HEK293 (cell line): Measurements from ENCODE around the gene MACO1.
A peak's percentile ranks its signal among the peaks of the same experiment; 100 is the strongest.
"Not testable (repeated sequence)": the region's sequence is repeated elsewhere in the genome, so short reads cannot be mapped to it uniquely, and the experiment has no call there.

Source experiments
- CTCF ChIA-PET: fragments of 350-600 bp; formaldehyde crosslinking; extraction: SDS; loops from one replicate; lab custom pipeline; 2021; ENCODE audit warnings: antibody characterized with exemption; lab: Yijun Ruan, JAX
- POLR2A ChIA-PET: fragments of 300-600 bp; formaldehyde crosslinking; extraction: SDS; loops from one replicate; lab custom pipeline; 2020; ENCODE audit warnings: antibody characterized with exemption, inconsistent platforms; lab: Yijun Ruan, JAX
- H3K27ac ChIP-seq: fragments of 200-500 bp; sonication (Bioruptor generic); 2 replicates; pipeline ENCODE4 v1.5.1; 2014; ENCODE audit warnings: low read depth, low read length, control low read depth, inconsistent platforms; ENCODE audit errors: extremely low read depth
- H3K36me3 ChIP-seq, 2 experiments: fragments of 200-500 bp in 1 of 2; sonication (Bioruptor generic) in 1 of 2; 1 replicate in 1 of 2; 2 replicates in 1 of 2; pipeline ENCODE4 v1.5.1; 2014 to 2017; ENCODE audit warnings: inconsistent platforms in 2 of 2, low read length in 2 of 2; ENCODE audit not compliant: control insufficient read depth in 2 of 2, insufficient read depth in 1 of 2
- H3K4me1 ChIP-seq: fragments of 200-500 bp; sonication (Bioruptor generic); 2 replicates; pipeline ENCODE4 v1.5.1; 2014; ENCODE audit warnings: mild to moderate bottlenecking, low read length, inconsistent platforms; ENCODE audit not compliant: control insufficient read depth, insufficient read depth
- H3K4me3 ChIP-seq: 2 replicates; pipeline ENCODE4 v1.5.1; 2011; ENCODE audit warnings: low read depth, mild to moderate bottlenecking, control low read depth, low read length, moderate library complexity
- H3K9me3 ChIP-seq: fragments of 200-500 bp; sonication (Bioruptor generic); 2 replicates; pipeline ENCODE4 v1.5.1; 2014; ENCODE audit warnings: low read depth, low read length, inconsistent platforms; ENCODE audit not compliant: control insufficient read depth, insufficient read depth
- KLF10 ChIP-seq: fragments of 450-650 bp; IDR thresholded peaks from 2 replicates; pipeline ENCODE4 v1.5.1; 2018; ENCODE audit warnings: missing biosample characterization, mild to moderate bottlenecking, missing genetic modification characterization
- KLF9 ChIP-seq: fragments of 450-650 bp; formaldehyde crosslinking; IDR thresholded peaks from 2 replicates; pipeline ENCODE4 v1.5.1; 2016; ENCODE audit warnings: missing biosample characterization, missing genetic modification characterization, low read depth
- REPIN1 ChIP-seq: fragments of 450-650 bp; formaldehyde crosslinking; IDR thresholded peaks from 2 replicates; pipeline ENCODE4 v1.5.1; 2017; ENCODE audit warnings: missing biosample characterization, missing genetic modification characterization, low read depth
- SCRT2 ChIP-seq: fragments of 450-650 bp; formaldehyde crosslinking; IDR thresholded peaks from 2 replicates; pipeline ENCODE4 v1.5.1; 2016; ENCODE audit warnings: missing biosample characterization, missing genetic modification characterization
- ZFP37 ChIP-seq: fragments of 450-650 bp; formaldehyde crosslinking; IDR thresholded peaks from 2 replicates; pipeline ENCODE4 v1.5.1; 2016; ENCODE audit warnings: missing biosample characterization, missing genetic modification characterization
- ZNF140 ChIP-seq: fragments of 450-650 bp; formaldehyde crosslinking; IDR thresholded peaks from 2 replicates; pipeline ENCODE4 v1.5.1; 2016; ENCODE audit warnings: missing biosample characterization, missing genetic modification characterization
- ZNF248 ChIP-seq: fragments of 450-650 bp; formaldehyde crosslinking; IDR thresholded peaks from 2 replicates; pipeline ENCODE4 v1.5.1; 2017; ENCODE audit warnings: missing biosample characterization, missing genetic modification characterization
- ZNF394 ChIP-seq: fragments of 450-650 bp; formaldehyde crosslinking; IDR thresholded peaks from 2 replicates; pipeline ENCODE4 v1.5.1; 2016; ENCODE audit warnings: missing biosample characterization, missing genetic modification characterization, mild to moderate bottlenecking, moderate library complexity, borderline replicate concordance
- ZNF521 ChIP-seq: fragments of 450-650 bp; formaldehyde crosslinking; IDR thresholded peaks from 2 replicates; pipeline ENCODE4 v1.5.1; 2017; ENCODE audit warnings: missing biosample characterization, mild to moderate bottlenecking, missing genetic modification characterization
- ZNF529 ChIP-seq: fragments of 450-650 bp; formaldehyde crosslinking; IDR thresholded peaks from 2 replicates; pipeline ENCODE4 v1.5.1; 2017; ENCODE audit warnings: missing genetic modification characterization, missing biosample characterization; ENCODE audit not compliant: insufficient replicate concordance
- ZNF549 ChIP-seq: fragments of 450-650 bp; IDR thresholded peaks from 2 replicates; pipeline ENCODE4 v1.5.1; 2018; ENCODE audit warnings: missing biosample characterization, missing genetic modification characterization, mild to moderate bottlenecking, inconsistent platforms, moderate library complexity
- ZNF560 ChIP-seq: fragments of 450-650 bp; formaldehyde crosslinking; IDR thresholded peaks from 2 replicates; pipeline ENCODE4 v1.5.1; 2017; ENCODE audit warnings: missing biosample characterization, missing genetic modification characterization, borderline replicate concordance
- ZNF571 ChIP-seq: fragments of 450-650 bp; formaldehyde crosslinking; IDR thresholded peaks from 2 replicates; pipeline ENCODE4 v1.5.0; 2017; ENCODE audit warnings: missing biosample characterization, missing genetic modification characterization
- ZNF654 ChIP-seq: fragments of 450-650 bp; formaldehyde crosslinking; IDR thresholded peaks from 2 replicates; pipeline ENCODE4 v1.5.1; 2016; ENCODE audit warnings: low read depth, missing biosample characterization, missing genetic modification characterization
- ZNF664 ChIP-seq: fragments of 450-650 bp; formaldehyde crosslinking; IDR thresholded peaks from 2 replicates; pipeline ENCODE4 v1.5.1; 2016; ENCODE audit warnings: missing biosample characterization, missing genetic modification characterization
- ZNF768 ChIP-seq: fragments of 450-650 bp; formaldehyde crosslinking; IDR thresholded peaks from 2 replicates; pipeline ENCODE4 v1.5.1; 2018; ENCODE audit warnings: missing biosample characterization, mild to moderate bottlenecking, missing genetic modification characterization
- TF ChIP-seq, protein P1 (sequence below): fragments of 450-650 bp; formaldehyde crosslinking; IDR thresholded peaks from 2 replicates; pipeline ENCODE4 v1.5.1; 2016; ENCODE audit warnings: missing biosample characterization, missing genetic modification characterization
- TF ChIP-seq, protein P2 (sequence below): fragments of 450-650 bp; formaldehyde crosslinking; IDR thresholded peaks from 2 replicates; pipeline ENCODE4 v1.5.1; 2017; ENCODE audit warnings: missing biosample characterization, missing genetic modification characterization

The MACO1 gene

DNA sequence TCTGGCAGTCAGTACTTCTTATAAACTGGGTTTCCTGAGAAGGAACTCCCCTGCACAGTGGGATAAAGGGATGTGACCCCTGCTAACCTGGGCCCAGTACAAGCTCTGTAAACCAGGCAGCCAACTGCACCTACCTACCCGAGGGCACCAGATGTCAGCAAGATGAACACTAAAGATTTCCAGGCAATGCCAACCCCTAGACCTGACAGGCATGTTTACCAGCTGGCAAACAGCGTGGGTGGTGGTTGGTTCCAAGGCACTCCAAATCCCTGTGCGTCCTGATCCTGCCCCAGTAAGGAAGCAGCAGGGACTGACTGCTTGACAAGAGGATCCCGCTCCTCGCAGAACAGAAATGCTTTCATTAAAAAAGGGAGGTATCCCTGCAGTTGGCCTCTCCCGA lies 7.5 kb upstream of the MACO1 start:
- H3K4me1 ChIP-seq, CTCF ChIA-PET, H3K27ac ChIP-seq, H3K36me3 ChIP-seq, POLR2A ChIA-PET, H3K4me3 ChIP-seq, H3K9me3 ChIP-seq: not testable (repeated sequence)

DNA sequence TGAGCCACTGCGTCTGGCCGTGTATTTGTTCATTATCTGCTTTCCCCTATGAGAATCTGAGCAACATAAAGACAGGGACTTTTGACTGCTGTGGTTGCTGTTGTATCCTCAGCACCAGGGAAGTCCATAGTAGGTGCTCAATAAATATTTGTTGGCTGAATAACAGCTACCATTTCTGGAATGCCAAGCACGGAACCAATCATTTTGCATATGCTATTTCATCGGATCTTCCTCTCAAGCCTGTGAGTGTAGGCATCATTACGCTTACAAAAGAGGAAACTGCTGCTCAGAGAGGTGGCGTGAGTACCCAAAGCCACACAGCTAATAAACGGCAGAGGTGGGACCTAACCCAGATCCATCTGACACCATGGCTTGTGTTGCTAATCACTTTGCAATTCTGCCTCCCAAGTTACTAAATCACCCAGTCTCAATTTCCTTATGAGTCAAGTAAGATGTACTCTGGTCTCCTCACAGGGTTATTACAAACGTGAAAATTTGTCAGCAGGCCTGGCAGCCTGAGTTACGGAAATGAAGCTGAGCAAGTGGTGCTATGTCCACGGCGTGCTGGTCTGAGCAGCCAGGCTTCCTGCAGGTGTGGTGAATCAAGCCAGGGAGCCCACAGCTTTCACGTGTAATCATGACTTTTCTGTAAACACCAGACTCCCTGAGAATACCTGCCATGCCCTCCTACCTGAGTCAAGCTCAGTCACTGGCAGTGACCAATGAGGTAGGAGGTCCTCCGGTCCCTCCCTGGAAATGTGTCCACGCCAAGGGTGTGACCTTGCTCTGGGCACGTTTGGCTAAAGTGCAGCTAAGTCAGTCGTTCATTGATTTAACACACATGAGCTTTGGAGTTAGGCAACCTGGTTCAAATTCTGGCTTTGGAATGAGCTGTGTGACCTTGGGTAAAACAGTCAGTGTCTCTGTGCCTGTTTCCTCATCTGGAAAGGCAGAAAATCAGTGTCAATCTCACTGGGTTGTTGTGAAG lies 5.3 kb upstream of the MACO1 start:
- TF ChIP-seq ZNF571 (tag by site-specific recombination) (no peak), ZNF768 (tag by site-specific recombination) (peak; percentile 50; the same call in 1 of the 2 replicates), ZNF394 (tag by site-specific recombination) (no peak), ZNF521 (tag by site-specific recombination) (no peak), ZNF529 (tag by site-specific recombination) (no peak), ZNF248 (no peak), KLF9 (no peak), ZFP37 (tag by site-specific recombination) (no peak), ZNF664 (peak; percentile 80), ZNF140 (tag by site-specific recombination) (no peak), ZNF654 (no peak)
- TF ChIP-seq, protein P1, sequence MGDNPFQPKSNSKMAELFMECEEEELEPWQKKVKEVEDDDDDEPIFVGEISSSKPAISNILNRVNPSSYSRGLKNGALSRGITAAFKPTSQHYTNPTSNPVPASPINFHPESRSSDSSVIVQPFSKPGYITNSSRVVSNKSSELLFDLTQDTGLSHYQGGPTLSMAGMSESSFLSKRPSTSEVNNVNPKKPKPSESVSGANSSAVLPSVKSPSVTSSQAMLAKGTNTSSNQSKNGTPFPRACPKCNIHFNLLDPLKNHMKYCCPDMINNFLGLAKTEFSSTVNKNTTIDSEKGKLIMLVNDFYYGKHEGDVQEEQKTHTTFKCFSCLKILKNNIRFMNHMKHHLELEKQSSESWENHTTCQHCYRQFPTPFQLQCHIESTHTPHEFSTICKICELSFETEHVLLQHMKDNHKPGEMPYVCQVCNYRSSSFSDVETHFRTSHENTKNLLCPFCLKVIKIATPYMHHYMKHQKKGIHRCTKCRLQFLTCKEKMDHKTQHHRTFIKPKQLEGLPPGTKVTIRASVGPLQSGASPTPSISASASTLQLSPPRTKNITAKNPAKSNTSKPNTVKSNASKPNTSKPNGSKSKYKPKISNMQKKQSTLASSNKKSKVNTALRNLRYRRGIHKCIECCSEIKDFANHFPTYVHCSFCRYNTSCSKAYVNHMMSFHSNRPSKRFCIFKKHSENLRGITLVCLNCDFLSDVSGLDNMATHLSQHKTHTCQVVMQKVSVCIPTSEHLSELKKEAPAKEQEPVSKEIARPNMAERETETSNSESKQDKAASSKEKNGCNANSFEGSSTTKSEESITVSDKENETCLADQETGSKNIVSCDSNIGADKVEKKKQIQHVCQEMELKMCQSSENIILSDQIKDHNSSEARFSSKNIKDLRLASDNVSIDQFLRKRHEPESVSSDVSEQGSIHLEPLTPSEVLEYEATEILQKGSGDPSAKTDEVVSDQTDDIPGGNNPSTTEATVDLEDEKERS (tag by site-specific recombination) = no peak
- Histone ChIP-seq H3K4me1 (no peaks in the 10 kb centered on the region), H3K36me3 (no peaks in the 10 kb centered on the region), H3K4me3 (no peak overlapping the region), H3K9me3 (no peaks in the 10 kb centered on the region), H3K27ac (no peak overlapping the region)
- POLR2A ChIA-PET = interaction anchor here (0.6 to 1.0 kb wide), 2 partner anchors 178 to 190 kb away, joined by 3 read pairs; partner anchors contain the start of gene RSRP1
- CTCF ChIA-PET = interaction anchor here (0.8 kb wide), 1 partner anchor 62 kb away, joined by 3 read pairs; no protein-coding TSS in a partner anchor

DNA sequence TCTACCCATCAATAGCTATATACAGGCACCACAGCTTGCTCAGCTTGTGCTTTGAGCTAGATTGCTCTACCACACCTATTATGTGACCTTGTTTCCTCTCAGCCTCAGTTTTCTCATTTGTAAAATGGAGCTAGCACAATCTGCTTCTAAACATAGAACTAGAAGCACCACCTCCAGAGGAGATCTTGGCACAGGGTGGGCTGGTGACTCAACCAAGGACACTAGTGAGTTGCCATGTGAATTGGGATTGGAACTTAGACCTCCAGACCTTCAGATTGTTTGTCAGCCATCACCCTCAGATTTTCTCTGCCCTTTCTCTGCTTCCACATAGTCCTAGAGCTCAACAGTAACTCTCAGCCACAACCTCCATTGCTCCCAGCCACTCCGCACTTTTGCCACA lies 3.0 kb upstream of the MACO1 start:
- ChIA-PET CTCF (interaction anchor here (3.0 kb wide), 1 partner anchor 93 kb away, joined by 15 read pairs; no protein-coding TSS in a partner anchor), POLR2A (interaction anchor here (1.7 kb wide), 1 partner anchor 196 kb away, joined by 5 read pairs; the partner anchor contains the start of gene SYF2)
- 0 out of 2 replicates have a peak, but pooled peaks cover 2% of the 10 kb centered on the region for H3K4me1 ChIP-seq
- no peak overlapping the region for H3K27ac ChIP-seq
- TF ChIP-seq ZNF549 (tag by site-specific recombination) = no peak
- TF ChIP-seq ZNF768 (tag by site-specific recombination) = no peak
- no peak for TF ChIP-seq ZNF560 (tag by site-specific recombination)
- TF ChIP-seq KLF10 (tag by site-specific recombination) = no peak
- TF ChIP-seq REPIN1 (tag by site-specific recombination) = no peak
- TF ChIP-seq SCRT2 = no peak
- TF ChIP-seq, protein P2, sequence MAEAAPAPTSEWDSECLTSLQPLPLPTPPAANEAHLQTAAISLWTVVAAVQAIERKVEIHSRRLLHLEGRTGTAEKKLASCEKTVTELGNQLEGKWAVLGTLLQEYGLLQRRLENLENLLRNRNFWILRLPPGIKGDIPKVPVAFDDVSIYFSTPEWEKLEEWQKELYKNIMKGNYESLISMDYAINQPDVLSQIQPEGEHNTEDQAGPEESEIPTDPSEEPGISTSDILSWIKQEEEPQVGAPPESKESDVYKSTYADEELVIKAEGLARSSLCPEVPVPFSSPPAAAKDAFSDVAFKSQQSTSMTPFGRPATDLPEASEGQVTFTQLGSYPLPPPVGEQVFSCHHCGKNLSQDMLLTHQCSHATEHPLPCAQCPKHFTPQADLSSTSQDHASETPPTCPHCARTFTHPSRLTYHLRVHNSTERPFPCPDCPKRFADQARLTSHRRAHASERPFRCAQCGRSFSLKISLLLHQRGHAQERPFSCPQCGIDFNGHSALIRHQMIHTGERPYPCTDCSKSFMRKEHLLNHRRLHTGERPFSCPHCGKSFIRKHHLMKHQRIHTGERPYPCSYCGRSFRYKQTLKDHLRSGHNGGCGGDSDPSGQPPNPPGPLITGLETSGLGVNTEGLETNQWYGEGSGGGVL (tag by site-specific recombination) = no peak
- H3K4me3 ChIP-seq = no peak overlapping the region
- no peaks in the 10 kb centered on the region for H3K36me3 ChIP-seq
- H3K9me3 ChIP-seq = no peaks in the 10 kb centered on the region
